Astrocyte (in vitro differentiated cells and primary cell): ENCODE data around the gene MT4. TPM values are rescaled to one million over a fixed set of nuclear protein-coding genes. Genes with fewer than 3 reads are reported as not detected.

Experiments
- DNase-seq: peaks from one replicate; pipeline ENCODE4 v3.0.0-alpha.2; 2010; ENCODE audit warnings: low read depth
- FAIRE-seq: peaks from 2 replicates; lab custom pipeline; 2011; peaks lifted over from hg19 to GRCh38; lab: Jason Lieb, UNC
- H2AFZ ChIP-seq: 2 replicates; pipeline ENCODE4 v1.6.0; 2012; ENCODE audit warnings: low read depth, low read length, inconsistent platforms
- H3K27ac ChIP-seq: 2 replicates; pipeline ENCODE4 v1.5.1; 2011; ENCODE audit warnings: low read depth, low read length, inconsistent platforms
- H3K27me3 ChIP-seq: 2 replicates; pipeline ENCODE4 v1.6.0; 2011; ENCODE audit warnings: low read length, inconsistent platforms; ENCODE audit not compliant: insufficient read depth
- H3K36me3 ChIP-seq: 2 replicates; pipeline ENCODE4 v1.5.1; 2011; ENCODE audit warnings: low read length, inconsistent platforms; ENCODE audit not compliant: insufficient read depth
- H3K4me1 ChIP-seq: 2 replicates; pipeline ENCODE4 v1.5.1; 2011; ENCODE audit warnings: low read length, inconsistent platforms; ENCODE audit not compliant: insufficient read depth
- H3K4me2 ChIP-seq: 2 replicates; pipeline ENCODE4 v1.6.0; 2012; ENCODE audit warnings: low read length, inconsistent platforms
- H3K4me3 ChIP-seq: 2 replicates; pipeline ENCODE4 v1.5.1; 2011; ENCODE audit warnings: low read depth, mild to moderate bottlenecking, low read length, inconsistent platforms; ENCODE audit not compliant: insufficient read depth
- H3K79me2 ChIP-seq: 2 replicates; pipeline ENCODE4 v1.6.0; 2012; ENCODE audit warnings: mild to moderate bottlenecking, low read length, inconsistent platforms; ENCODE audit not compliant: insufficient read depth
- H3K9ac ChIP-seq: 2 replicates; pipeline ENCODE4 v1.6.0; 2012; ENCODE audit warnings: mild to moderate bottlenecking, low read length, inconsistent platforms
- H3K9me3 ChIP-seq: 2 replicates; pipeline ENCODE4 v1.5.1; 2012; ENCODE audit warnings: low read depth, mild to moderate bottlenecking, low read length, inconsistent platforms; ENCODE audit not compliant: insufficient read depth
- H4K20me1 ChIP-seq: 2 replicates; pipeline ENCODE4 v1.6.0; 2012; ENCODE audit warnings: low read length, inconsistent platforms; ENCODE audit not compliant: insufficient read depth
- H3K27ac Mint-ChIP-seq: one replicate; pipeline ENCODE4 v1.8.0; 2021; ENCODE audit warnings: mild to moderate bottlenecking, mixed read lengths; ENCODE audit not compliant: unreplicated experiment
- H3K27me3 Mint-ChIP-seq: one replicate; pipeline ENCODE4 v1.8.0; 2021; ENCODE audit warnings: low read depth, mixed read lengths; ENCODE audit not compliant: unreplicated experiment
- H3K36me3 Mint-ChIP-seq: one replicate; pipeline ENCODE4 v1.8.0; 2021; ENCODE audit warnings: low read depth, mixed read lengths; ENCODE audit not compliant: unreplicated experiment
- H3K4me1 Mint-ChIP-seq: one replicate; pipeline ENCODE4 v1.8.0; 2021; ENCODE audit warnings: low read depth, mixed read lengths; ENCODE audit not compliant: unreplicated experiment
- H3K4me3 Mint-ChIP-seq: one replicate; pipeline ENCODE4 v1.8.0; 2021; ENCODE audit warnings: mild to moderate bottlenecking, moderate library complexity, mixed read lengths; ENCODE audit not compliant: unreplicated experiment
- H3K9me3 Mint-ChIP-seq: one replicate; pipeline ENCODE4 v1.8.0; 2021; ENCODE audit warnings: mild to moderate bottlenecking, mixed read lengths; ENCODE audit not compliant: unreplicated experiment
- EZH2 ChIP-seq: IDR thresholded peaks from 2 replicates; pipeline ENCODE4 v1.6.1; 2012; ENCODE audit warnings: mild to moderate bottlenecking, low read length, inconsistent platforms; ENCODE audit not compliant: insufficient read depth
- total RNA-seq: library from RNA; stranded (reverse); gene quantifications from 2 replicates; pipeline ENCODE4 v1.2.1, GENCODE V29; 2021
- TF ChIP-seq, protein P1 (sequence below): IDR thresholded peaks from 2 replicates; pipeline ENCODE4 v1.5.1; 2011; ENCODE audit warnings: low read depth, mild to moderate bottlenecking, inconsistent platforms, low read length, moderate library complexity; ENCODE audit not compliant: insufficient read depth

The MT4 gene
- total RNA-seq, 1 donor from 2014 or later = not detected

GRCh38 chr16:56591377-56592060, 26.6 kb downstream of the MT4 start:
- Histone ChIP-seq H3K4me2 (no peak overlapping the region), H3K4me3 (no peak overlapping the region), H3K79me2 (no peaks in the 10 kb centered on the region), H3K9ac (no peak overlapping the region), H3K27me3 (peaks cover 34% of the 10 kb centered on the region), H4K20me1 (no peaks in the 10 kb centered on the region), H3K4me1 (peaks cover 10% of the 10 kb centered on the region), H3K9me3 (no peaks in the 10 kb centered on the region), H3K36me3 (no peaks in the 10 kb centered on the region), H3K27ac (no peak overlapping the region), H2AFZ (no peak overlapping the region)
- no peak for TF ChIP-seq EZH2
- TF ChIP-seq, protein P1, sequence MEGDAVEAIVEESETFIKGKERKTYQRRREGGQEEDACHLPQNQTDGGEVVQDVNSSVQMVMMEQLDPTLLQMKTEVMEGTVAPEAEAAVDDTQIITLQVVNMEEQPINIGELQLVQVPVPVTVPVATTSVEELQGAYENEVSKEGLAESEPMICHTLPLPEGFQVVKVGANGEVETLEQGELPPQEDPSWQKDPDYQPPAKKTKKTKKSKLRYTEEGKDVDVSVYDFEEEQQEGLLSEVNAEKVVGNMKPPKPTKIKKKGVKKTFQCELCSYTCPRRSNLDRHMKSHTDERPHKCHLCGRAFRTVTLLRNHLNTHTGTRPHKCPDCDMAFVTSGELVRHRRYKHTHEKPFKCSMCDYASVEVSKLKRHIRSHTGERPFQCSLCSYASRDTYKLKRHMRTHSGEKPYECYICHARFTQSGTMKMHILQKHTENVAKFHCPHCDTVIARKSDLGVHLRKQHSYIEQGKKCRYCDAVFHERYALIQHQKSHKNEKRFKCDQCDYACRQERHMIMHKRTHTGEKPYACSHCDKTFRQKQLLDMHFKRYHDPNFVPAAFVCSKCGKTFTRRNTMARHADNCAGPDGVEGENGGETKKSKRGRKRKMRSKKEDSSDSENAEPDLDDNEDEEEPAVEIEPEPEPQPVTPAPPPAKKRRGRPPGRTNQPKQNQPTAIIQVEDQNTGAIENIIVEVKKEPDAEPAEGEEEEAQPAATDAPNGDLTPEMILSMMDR = no peak
- DNase-seq (no peak), FAIRE-seq (no peak)
- H3K36me3 Mint-ChIP-seq = no peaks in the 10 kb centered on the region
- H3K27me3 Mint-ChIP-seq = peaks cover 69% of the 10 kb centered on the region
- H3K4me1 Mint-ChIP-seq = peaks cover 2% of the 10 kb centered on the region
- H3K4me3 Mint-ChIP-seq = no peak overlapping the region
- H3K9me3 Mint-ChIP-seq = peaks cover 6% of the 10 kb centered on the region
- no peak overlapping the region for H3K27ac Mint-ChIP-seq

GRCh38 chr16:56593573-56594291, 28.9 kb downstream of the MT4 start:
- no peak overlapping the region for H3K9ac ChIP-seq
- no peaks in the 10 kb centered on the region for H3K36me3 Mint-ChIP-seq
- H3K4me2 ChIP-seq = no peak overlapping the region
- H3K4me3 Mint-ChIP-seq = no peak overlapping the region
- no peak overlapping the region for H3K4me3 ChIP-seq
- H3K79me2 ChIP-seq = no peaks in the 10 kb centered on the region
- H3K27me3 Mint-ChIP-seq = peaks cover 52% of the 10 kb centered on the region
- FAIRE-seq = no peak
- TF ChIP-seq, protein P1 = no peak
- no peak for TF ChIP-seq EZH2
- no peaks in the 10 kb centered on the region for H3K9me3 ChIP-seq
- peaks cover 10% of the 10 kb centered on the region for H3K4me1 ChIP-seq
- no peak overlapping the region for H3K27ac Mint-ChIP-seq
- no peaks in the 10 kb centered on the region for H3K36me3 ChIP-seq
- H3K27ac ChIP-seq = no peak overlapping the region
- H3K27me3 ChIP-seq = peaks cover 22% of the 10 kb centered on the region
- DNase-seq = no peak
- peaks cover 2% of the 10 kb centered on the region for H3K4me1 Mint-ChIP-seq
- peaks cover 10% of the 10 kb centered on the region for H3K9me3 Mint-ChIP-seq
- no peaks in the 10 kb centered on the region for H4K20me1 ChIP-seq
- H2AFZ ChIP-seq = no peak overlapping the region

- Mint-ChIP-seq H3K4me1 (no peaks in the 10 kb centered on the region), H3K4me3 (no peak overlapping the region), H3K27me3 (peaks cover 48% of the 10 kb centered on the region), H3K36me3 (no peaks in the 10 kb centered on the region), H3K27ac (no peak overlapping the region), H3K9me3 (peaks cover 8% of the 10 kb centered on the region)
- H3K27me3 ChIP-seq = peaks cover 17% of the 10 kb centered on the region
- no peaks in the 10 kb centered on the region for H3K9me3 ChIP-seq
- peaks cover 5% of the 10 kb centered on the region for H3K4me1 ChIP-seq
- no peak overlapping the region for H3K4me3 ChIP-seq
- H3K9ac ChIP-seq = no peak overlapping the region
- H3K4me2 ChIP-seq = no peak overlapping the region
- FAIRE-seq (no peak), DNase-seq (no peak)
- H2AFZ ChIP-seq = no peak overlapping the region
- H4K20me1 ChIP-seq = no peaks in the 10 kb centered on the region
- TF ChIP-seq EZH2 = no peak
- TF ChIP-seq, protein P1 = no peak
- H3K79me2 ChIP-seq = no peaks in the 10 kb centered on the region
- no peak overlapping the region for H3K27ac ChIP-seq
- H3K36me3 ChIP-seq = no peaks in the 10 kb centered on the region
These were observed 29.4 kb downstream of the MT4 start for GRCh38 chr16:56594292-56594619.
